LNCAP (cell line): Measurements from ENCODE around the gene FUT6.

ENCODE experiments used
- CTCF ChIP-seq: fragments of 450-650 bp; IDR thresholded peaks from 2 replicates; pipeline ENCODE4 v1.5.1; 2017; ENCODE audit warnings: mild to moderate bottlenecking

The FUT6 gene

DNA sequence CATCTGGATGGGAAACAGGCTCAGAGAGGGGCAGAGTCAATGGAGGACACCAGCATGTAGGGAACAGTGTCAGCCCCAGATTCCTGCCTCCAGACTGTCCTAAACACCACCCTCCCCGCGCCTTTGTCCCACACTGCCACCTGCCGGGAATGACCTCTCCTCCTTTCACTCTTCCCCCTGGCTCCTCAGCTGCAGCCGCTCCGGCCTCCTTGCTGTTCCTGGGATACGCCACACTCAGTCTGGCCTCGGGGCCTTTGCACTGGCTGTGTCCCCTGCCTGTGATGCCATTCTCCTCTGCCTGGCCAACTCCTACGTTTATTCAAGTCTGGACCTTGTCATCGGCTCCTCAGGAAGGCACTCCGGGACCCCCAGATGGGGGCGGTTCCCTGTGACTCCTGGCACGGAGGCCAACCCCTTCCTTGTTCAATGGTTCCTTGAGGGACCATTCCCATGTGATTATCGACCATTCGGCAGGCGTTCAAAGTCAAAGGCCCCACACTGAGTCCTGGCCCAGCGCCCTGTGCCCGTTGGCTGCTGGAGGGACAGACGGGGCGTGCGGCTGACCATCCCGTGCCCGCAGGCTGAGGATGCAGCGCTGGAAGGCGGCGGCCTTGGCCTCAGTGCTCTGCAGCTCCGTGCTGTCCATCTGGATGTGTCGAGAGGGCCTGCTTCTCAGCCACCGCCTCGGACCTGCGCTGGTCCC is 15.8 kb downstream of the FUT6 start:
- peak; percentile 47; the same call in 1 of the 2 replicates for TF ChIP-seq CTCF

DNA sequence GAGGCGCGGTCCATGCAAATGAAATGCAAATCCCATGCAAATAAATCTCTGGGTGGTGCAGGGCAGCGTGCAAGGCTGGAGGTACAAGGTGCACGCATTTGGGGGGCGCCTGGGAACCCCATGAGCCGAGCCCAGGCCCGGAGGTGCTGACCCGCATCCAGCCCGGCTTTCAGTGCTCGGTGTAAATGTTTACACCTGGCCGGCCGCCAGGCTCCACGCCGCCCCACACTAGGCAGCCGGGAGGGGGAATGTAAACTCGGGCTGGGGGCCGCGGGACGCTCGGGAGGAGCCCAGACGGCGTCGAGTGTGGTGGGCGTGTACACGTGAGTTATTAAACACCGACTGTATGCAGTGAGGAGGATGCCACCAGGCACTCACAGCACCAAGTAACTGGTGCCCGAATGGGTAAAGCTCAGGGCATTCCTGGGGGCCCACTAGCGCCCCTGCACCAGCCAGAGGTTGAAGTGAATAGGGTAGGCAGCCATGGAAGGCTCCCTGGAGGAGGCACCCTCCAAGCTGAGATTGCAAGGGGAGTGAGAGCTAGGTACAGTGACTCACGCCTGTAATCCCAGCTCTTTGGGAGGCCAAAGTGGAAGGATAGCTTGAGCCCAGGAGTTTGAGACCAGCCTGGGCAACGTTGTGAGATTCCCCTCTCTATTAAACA is 17.2 kb downstream of the FUT6 start:
- no peak for TF ChIP-seq CTCF

- TF ChIP-seq CTCF = no peak
Observed at GRCh38 chr19:5821521-5822180, 17.9 kb downstream of the FUT6 start.

DNA sequence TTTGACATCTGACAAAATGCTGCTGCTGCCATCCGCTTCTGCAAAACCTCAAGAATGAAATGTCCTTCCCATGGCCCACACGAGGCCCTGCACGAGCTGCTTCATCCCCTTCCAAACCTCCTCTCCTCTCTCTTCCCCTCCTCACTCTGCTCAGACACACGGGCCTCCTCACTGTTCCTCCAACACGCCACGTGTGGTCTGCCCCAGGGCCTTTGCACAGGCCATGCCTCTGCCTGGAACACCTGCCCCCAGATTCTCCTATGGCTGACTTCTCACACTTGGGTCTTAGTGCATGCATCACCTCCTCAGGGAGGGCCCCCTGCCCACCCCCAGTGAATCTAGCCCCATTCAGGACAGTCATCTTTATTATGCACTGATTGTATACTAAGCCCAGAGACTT is 18.7 kb downstream of the FUT6 start:
- no peak for TF ChIP-seq CTCF

DNA sequence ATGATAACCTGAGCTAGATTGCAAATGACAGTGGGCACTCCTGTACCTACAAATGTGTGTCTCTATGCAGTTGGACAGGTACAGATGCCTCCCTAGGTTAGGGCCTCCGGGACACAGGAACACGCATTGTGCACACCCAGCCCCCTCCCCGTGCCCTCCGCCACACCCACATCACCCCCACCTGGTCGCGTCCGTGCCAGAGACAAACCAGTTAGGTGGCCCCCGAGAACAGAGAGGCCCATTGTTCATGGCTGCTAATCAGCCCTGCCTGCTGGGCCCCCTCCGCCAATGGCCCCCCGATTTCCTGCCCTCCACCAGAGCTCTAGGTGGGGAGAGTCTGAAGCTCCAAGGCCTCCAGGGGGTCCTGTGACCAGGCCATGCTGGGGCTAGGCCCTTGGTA is 20.9 kb downstream of the FUT6 start:
- no peak for TF ChIP-seq CTCF

DNA sequence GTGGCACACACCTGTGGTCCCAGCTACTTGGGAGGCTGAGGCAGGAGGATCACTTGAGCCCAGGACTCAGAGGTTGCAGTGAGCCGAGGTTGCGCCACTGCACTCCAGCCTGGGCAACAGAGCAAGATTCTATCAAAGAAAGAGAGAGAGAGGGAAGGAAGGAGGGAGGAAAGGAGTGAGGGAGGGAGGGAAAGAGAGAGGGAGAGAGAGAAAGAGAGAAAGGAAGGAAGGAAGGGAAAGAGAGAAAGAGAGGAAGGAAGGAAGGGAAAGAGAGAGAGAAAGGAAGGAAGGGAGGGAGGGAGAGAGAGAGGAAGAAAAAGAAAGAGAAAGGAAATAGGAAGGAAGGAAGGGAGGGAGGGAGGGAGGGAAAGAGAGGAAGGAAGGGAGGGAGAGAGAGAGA is 22.3 kb downstream of the FUT6 start:
- TF ChIP-seq CTCF = no peak

GRCh38 chr19:5814852-5815246 is 24.7 kb downstream of the FUT6 start:
- TF ChIP-seq CTCF = no peak
